ENCODE measurements around the gene CFAP45. TPM values are rescaled to one million over a fixed set of nuclear protein-coding genes. Genes with fewer than 3 reads are reported as not detected.
A peak's percentile ranks its signal among the peaks of the same experiment; 100 is the strongest.

The CFAP45 gene
- polyA plus RNA-seq, 3 donors, result 0.12 to 1.0 TPM; not detected in 1

GRCh38 chr1:159880430-159880829 lies 19.5 kb downstream of the CFAP45 start:
- H3K27me3 Mint-ChIP-seq (ENCODE audit: low read depth in 3 of 3), result peaks cover 0 to 6% (median 0%) of the 10 kb centered on the region in 3 donors
- no peak overlapping the region for H3K27ac Mint-ChIP-seq
- intact Hi-C loops (cut with micrococcal nuclease), result no loop called here
- Histone ChIP-seq H2AFZ (ENCODE audit: insufficient read depth, low read depth, low read length, poor library complexity, severe bottlenecking) (no peak overlapping the region), H3K27me3 (ENCODE audit: control insufficient read depth in 2 of 2, insufficient read depth in 2 of 2, low read length in 2 of 2) (no peaks in the 10 kb centered on the region), H3K4me1 (ENCODE audit: control insufficient read depth in 1 of 2, insufficient read depth in 2 of 2, low read length in 2 of 2) (peaks cover 44 to 45% of the 10 kb centered on the region in 2 donors), H3K79me2 (ENCODE audit: insufficient read depth, low read length) (no peaks in the 10 kb centered on the region), H3K4me2 (replicated peaks; ENCODE audit: extremely low read depth, low read length, poor library complexity, severe bottlenecking) (peak overlapping the region; percentile 48), H3K9me3 (replicated peaks in 1 of 2; ENCODE audit: control insufficient read depth in 1 of 2, insufficient read depth in 1 of 2, low read length in 2 of 2) (no peaks in the 10 kb centered on the region), H3K27ac (ENCODE audit: low read depth in 1 of 2, low read length in 2 of 2) (peak overlapping the region in 1 of 2 donors; percentile 73), H3K36me3 (replicated peaks in 1 of 2; ENCODE audit: control insufficient read depth in 1 of 2, insufficient read depth in 2 of 2, low read length in 2 of 2) (no peaks in the 10 kb centered on the region), H3K4me3 (replicated peaks in 1 of 3; ENCODE audit: low read depth in 2 of 3, low read length in 3 of 3) (peak overlapping the region in 1 of 3 experiments; percentile 35), H3K9ac (ENCODE audit: insufficient read depth, low read length, poor library complexity, severe bottlenecking) (no peak overlapping the region), H4K20me1 (ENCODE audit: insufficient read depth, low read length) (no peaks in the 10 kb centered on the region)
- H3K36me3 Mint-ChIP-seq, result no peaks in the 10 kb centered on the region
- WGBS (ENCODE audit: insufficient coverage), result 33% methylated on average over 3 of the region's 3 CpGs
- TF ChIP-seq CTCF (IDR thresholded peaks at IDR 0.05), result no peak
- H3K9me3 Mint-ChIP-seq, result no peaks in the 10 kb centered on the region
- peak in 2 of 3 donors; percentile 32 to 37 for DNase-seq
- H3K4me3 Mint-ChIP-seq, result no peak overlapping the region
- peaks cover 2% of the 10 kb centered on the region for H3K4me1 Mint-ChIP-seq

DNA sequence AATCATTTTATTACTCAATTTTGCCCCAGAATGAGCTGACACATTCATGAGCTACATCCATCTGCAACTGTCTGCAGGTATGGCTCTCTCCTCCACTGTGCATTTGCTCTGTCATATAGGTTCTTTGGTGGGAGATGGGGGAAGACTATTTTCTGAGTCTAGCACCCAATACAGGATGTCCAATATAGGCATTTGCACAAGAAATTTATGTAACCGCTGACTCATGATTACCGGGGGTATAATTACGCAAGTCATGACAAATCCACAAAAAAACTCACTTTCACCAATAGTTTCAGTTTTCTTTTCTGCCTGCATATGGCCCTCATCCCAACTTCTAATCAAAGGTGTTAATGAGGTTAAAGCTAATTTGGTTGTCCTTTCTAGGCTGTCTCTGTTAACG lies 20.0 kb downstream of the CFAP45 start:
- H3K36me3 ChIP-seq (replicated peaks in 1 of 2; ENCODE audit: control insufficient read depth in 1 of 2, insufficient read depth in 2 of 2, low read length in 2 of 2), result no peaks in the 10 kb centered on the region
- Mint-ChIP-seq H3K27ac (no peak overlapping the region), H3K4me3 (no peak overlapping the region), H3K9me3 (no peaks in the 10 kb centered on the region), H3K27me3 (ENCODE audit: low read depth in 3 of 3) (peaks cover 0 to 6% (median 2%) of the 10 kb centered on the region in 3 donors), H3K4me1 (peaks cover 2% of the 10 kb centered on the region), H3K36me3 (no peaks in the 10 kb centered on the region)
- H3K27me3 ChIP-seq (ENCODE audit: control insufficient read depth in 2 of 2, insufficient read depth in 2 of 2, low read length in 2 of 2), result no peaks in the 10 kb centered on the region
- TF ChIP-seq CTCF (IDR thresholded peaks at IDR 0.05), result no peak
- no peak overlapping the region for H3K9ac ChIP-seq (ENCODE audit: insufficient read depth, low read length, poor library complexity, severe bottlenecking)
- peak; percentile 74 to 88 (median 84) for DNase-seq
- intact Hi-C loops (cut with micrococcal nuclease), result no loop called here
- H4K20me1 ChIP-seq (ENCODE audit: insufficient read depth, low read length), result no peaks in the 10 kb centered on the region
- no peak overlapping the region for H2AFZ ChIP-seq (ENCODE audit: insufficient read depth, low read depth, low read length, poor library complexity, severe bottlenecking)
- peak overlapping the region; percentile 48 for H3K4me2 ChIP-seq (replicated peaks; ENCODE audit: extremely low read depth, low read length, poor library complexity, severe bottlenecking)
- peak overlapping the region in 1 of 3 experiments; percentile 35 for H3K4me3 ChIP-seq (replicated peaks in 1 of 3; ENCODE audit: low read depth in 2 of 3, low read length in 3 of 3)
- peak overlapping the region in 1 of 2 donors; percentile 73 for H3K27ac ChIP-seq (ENCODE audit: low read depth in 1 of 2, low read length in 2 of 2)
- WGBS (ENCODE audit: insufficient coverage), result no CpG with 5 or more reads among the region's 4 CpGs
- H3K79me2 ChIP-seq (ENCODE audit: insufficient read depth, low read length), result no peaks in the 10 kb centered on the region
- H3K9me3 ChIP-seq (replicated peaks in 1 of 2; ENCODE audit: control insufficient read depth in 1 of 2, insufficient read depth in 1 of 2, low read length in 2 of 2), result no peaks in the 10 kb centered on the region
- H3K4me1 ChIP-seq (ENCODE audit: control insufficient read depth in 1 of 2, insufficient read depth in 2 of 2, low read length in 2 of 2), result peaks cover 44 to 45% of the 10 kb centered on the region in 2 donors

Data from CD14-positive monocyte (primary cell).